Chondrocyte (in vitro differentiated cells): ENCODE data around the gene CFAP100. TPM values are rescaled to one million over a fixed set of nuclear protein-coding genes. Genes with fewer than 3 reads are reported as not detected.

Experiments used
- DNase-seq: peaks from one replicate; pipeline ENCODE4 v3.0.0; 2021; ENCODE audit warnings: mixed read lengths, low spot score
- H3K27ac Mint-ChIP-seq: one replicate; pipeline ENCODE4 v1.8.0; 2021; ENCODE audit warnings: mild to moderate bottlenecking, moderate library complexity, mixed read lengths; ENCODE audit not compliant: unreplicated experiment
- H3K27me3 Mint-ChIP-seq: 2 replicates; pipeline ENCODE4 v1.8.0; 2021; ENCODE audit warnings: low read depth, mixed read lengths
- H3K36me3 Mint-ChIP-seq: 2 replicates; pipeline ENCODE4 v1.8.0; 2021; ENCODE audit warnings: low read depth, mixed read lengths
- H3K4me1 Mint-ChIP-seq: 2 replicates; pipeline ENCODE4 v1.8.0; 2021; ENCODE audit warnings: low read depth, mild to moderate bottlenecking, mixed read lengths
- H3K4me3 Mint-ChIP-seq: one replicate; pipeline ENCODE4 v1.8.0; 2021; ENCODE audit warnings: mild to moderate bottlenecking, moderate library complexity, mixed read lengths; ENCODE audit not compliant: unreplicated experiment
- H3K9me3 Mint-ChIP-seq: 2 replicates; pipeline ENCODE4 v1.8.0; 2021; ENCODE audit warnings: low read depth, mixed read lengths
- CTCF ChIP-seq: fragments of 200-600 bp; sonication (generic); IDR thresholded peaks from 2 replicates; pipeline ENCODE4 v1.5.0; 2021; ENCODE audit warnings: antibody characterized with exemption, mild to moderate bottlenecking, moderate library complexity
- total RNA-seq: library from RNA; stranded (reverse); gene quantifications from 3 replicates; pipeline ENCODE4 v1.2.1, GENCODE V29; 2021

Gene CFAP100
- total RNA-seq, 1 donor from 2014 or later, result not detected

- Mint-ChIP-seq H3K4me1 (peaks cover 4% of the 10 kb centered on the region), H3K4me3 (no peak overlapping the region), H3K9me3 (no peaks in the 10 kb centered on the region), H3K36me3 (peaks cover 6% of the 10 kb centered on the region), H3K27me3 (no peaks in the 10 kb centered on the region), H3K27ac (no peak overlapping the region)
- no peak for TF ChIP-seq CTCF
- no peak for DNase-seq
Measured at GRCh38 chr3:126445506-126445905, 50.8 kb downstream of the CFAP100 start.

GRCh38 chr3:126446301-126446700, 51.6 kb downstream of the CFAP100 start:
- H3K36me3 Mint-ChIP-seq, result peaks cover 7% of the 10 kb centered on the region
- H3K27me3 Mint-ChIP-seq, result no peaks in the 10 kb centered on the region
- no peak overlapping the region for H3K4me3 Mint-ChIP-seq
- no peak for DNase-seq
- H3K27ac Mint-ChIP-seq, result no peak overlapping the region
- no peaks in the 10 kb centered on the region for H3K9me3 Mint-ChIP-seq
- TF ChIP-seq CTCF, result no peak
- peaks cover 4% of the 10 kb centered on the region for H3K4me1 Mint-ChIP-seq

GRCh38 chr3:126446791-126447190, 52.1 kb downstream of the CFAP100 start:
- Mint-ChIP-seq H3K27me3 (no peaks in the 10 kb centered on the region), H3K36me3 (peaks cover 12% of the 10 kb centered on the region), H3K4me3 (no peak overlapping the region), H3K4me1 (peaks cover 4% of the 10 kb centered on the region), H3K27ac (no peak overlapping the region), H3K9me3 (no peaks in the 10 kb centered on the region)
- DNase-seq, result no peak
- no peak for TF ChIP-seq CTCF

- Mint-ChIP-seq H3K4me3 (no peak overlapping the region), H3K4me1 (peaks cover 4% of the 10 kb centered on the region), H3K36me3 (peaks cover 17% of the 10 kb centered on the region), H3K27me3 (no peaks in the 10 kb centered on the region), H3K9me3 (no peaks in the 10 kb centered on the region), H3K27ac (no peak overlapping the region)
- no peak for DNase-seq
- TF ChIP-seq CTCF, result no peak
Measured at GRCh38 chr3:126447456-126448106, 52.9 kb downstream of the CFAP100 start.

GRCh38 chr3:126448136-126448892, 53.6 kb downstream of the CFAP100 start:
- peaks cover 4% of the 10 kb centered on the region for H3K4me1 Mint-ChIP-seq
- no peak overlapping the region for H3K4me3 Mint-ChIP-seq
- no peak overlapping the region for H3K27ac Mint-ChIP-seq
- H3K36me3 Mint-ChIP-seq, result peaks cover 15% of the 10 kb centered on the region
- H3K27me3 Mint-ChIP-seq, result no peaks in the 10 kb centered on the region
- TF ChIP-seq CTCF, result no peak
- no peaks in the 10 kb centered on the region for H3K9me3 Mint-ChIP-seq
- no peak for DNase-seq
